Measurements from ENCODE around the gene SPRY4. TPM values are rescaled to one million over a fixed set of nuclear protein-coding genes. Genes with fewer than 3 reads are reported as not detected.

Gene SPRY4
- total and polyA plus RNA-seq, 2 of the 13 experiments (the other 11 are each of a cell fraction or from before 2014, with no cell fraction given), result 8.9 to 17.8 TPM

GRCh38 chr5:142353071-142353472 is 28.3 kb upstream of the SPRY4 start (continued):
- no peak for TF ChIP-seq RORA (CRISPR knock-in tag; IDR thresholded peaks at IDR 0.05)
- TF ChIP-seq ZNF101 (CRISPR knock-in tag; IDR thresholded peaks at IDR 0.05; ENCODE audit: borderline replicate concordance, low read depth), result no peak
- no peak for TF ChIP-seq ZSCAN12 (CRISPR knock-in tag; IDR thresholded peaks at IDR 0.05)
- TF ChIP-seq ATF7 (IDR thresholded peaks at IDR 0.05), result no peak
- no peak for TF ChIP-seq ATF7 (CRISPR knock-in tag; IDR thresholded peaks at IDR 0.05)
- no peak for TF ChIP-seq ZZZ3 (CRISPR knock-in tag; IDR thresholded peaks at IDR 0.05; ENCODE audit: borderline replicate concordance)
- no peak for TF ChIP-seq ZNF691 (CRISPR knock-in tag; IDR thresholded peaks at IDR 0.05; ENCODE audit: borderline replicate concordance, low read depth)
- TF ChIP-seq E2F2 (CRISPR knock-in tag; IDR thresholded peaks at IDR 0.05; ENCODE audit: borderline replicate concordance), result no peak
- TF ChIP-seq GMEB2 (CRISPR knock-in tag; IDR thresholded peaks at IDR 0.05; ENCODE audit: low read depth), result no peak
- TF ChIP-seq CREB1 (IDR thresholded peaks at IDR 0.05), result peak; percentile 63
- TF ChIP-seq CREB1 (CRISPR knock-in tag; IDR thresholded peaks at IDR 0.05), result peak; percentile 56
- TF ChIP-seq HNF4A (CRISPR knock-in tag; IDR thresholded peaks at IDR 0.05), result peak; percentile 40; the same call in 1 of the 2 replicates
- no peak for TF ChIP-seq THAP8 (CRISPR knock-in tag; IDR thresholded peaks at IDR 0.05; ENCODE audit: borderline replicate concordance)
- TF ChIP-seq, protein P1, sequence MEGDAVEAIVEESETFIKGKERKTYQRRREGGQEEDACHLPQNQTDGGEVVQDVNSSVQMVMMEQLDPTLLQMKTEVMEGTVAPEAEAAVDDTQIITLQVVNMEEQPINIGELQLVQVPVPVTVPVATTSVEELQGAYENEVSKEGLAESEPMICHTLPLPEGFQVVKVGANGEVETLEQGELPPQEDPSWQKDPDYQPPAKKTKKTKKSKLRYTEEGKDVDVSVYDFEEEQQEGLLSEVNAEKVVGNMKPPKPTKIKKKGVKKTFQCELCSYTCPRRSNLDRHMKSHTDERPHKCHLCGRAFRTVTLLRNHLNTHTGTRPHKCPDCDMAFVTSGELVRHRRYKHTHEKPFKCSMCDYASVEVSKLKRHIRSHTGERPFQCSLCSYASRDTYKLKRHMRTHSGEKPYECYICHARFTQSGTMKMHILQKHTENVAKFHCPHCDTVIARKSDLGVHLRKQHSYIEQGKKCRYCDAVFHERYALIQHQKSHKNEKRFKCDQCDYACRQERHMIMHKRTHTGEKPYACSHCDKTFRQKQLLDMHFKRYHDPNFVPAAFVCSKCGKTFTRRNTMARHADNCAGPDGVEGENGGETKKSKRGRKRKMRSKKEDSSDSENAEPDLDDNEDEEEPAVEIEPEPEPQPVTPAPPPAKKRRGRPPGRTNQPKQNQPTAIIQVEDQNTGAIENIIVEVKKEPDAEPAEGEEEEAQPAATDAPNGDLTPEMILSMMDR (CRISPR knock-in tag; IDR thresholded peaks at IDR 0.05), result no peak
- TF ChIP-seq GZF1 (CRISPR knock-in tag; IDR thresholded peaks at IDR 0.05), result no peak
- TF ChIP-seq, protein P2, sequence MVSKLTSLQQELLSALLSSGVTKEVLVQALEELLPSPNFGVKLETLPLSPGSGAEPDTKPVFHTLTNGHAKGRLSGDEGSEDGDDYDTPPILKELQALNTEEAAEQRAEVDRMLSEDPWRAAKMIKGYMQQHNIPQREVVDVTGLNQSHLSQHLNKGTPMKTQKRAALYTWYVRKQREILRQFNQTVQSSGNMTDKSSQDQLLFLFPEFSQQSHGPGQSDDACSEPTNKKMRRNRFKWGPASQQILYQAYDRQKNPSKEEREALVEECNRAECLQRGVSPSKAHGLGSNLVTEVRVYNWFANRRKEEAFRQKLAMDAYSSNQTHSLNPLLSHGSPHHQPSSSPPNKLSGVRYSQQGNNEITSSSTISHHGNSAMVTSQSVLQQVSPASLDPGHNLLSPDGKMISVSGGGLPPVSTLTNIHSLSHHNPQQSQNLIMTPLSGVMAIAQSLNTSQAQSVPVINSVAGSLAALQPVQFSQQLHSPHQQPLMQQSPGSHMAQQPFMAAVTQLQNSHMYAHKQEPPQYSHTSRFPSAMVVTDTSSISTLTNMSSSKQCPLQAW (CRISPR knock-in tag; IDR thresholded peaks at IDR 0.05), result no peak
- no peak for TF ChIP-seq ZNF337 (CRISPR knock-in tag; IDR thresholded peaks at IDR 0.05; ENCODE audit: borderline replicate concordance, low read depth)
- TF ChIP-seq, protein P3, sequence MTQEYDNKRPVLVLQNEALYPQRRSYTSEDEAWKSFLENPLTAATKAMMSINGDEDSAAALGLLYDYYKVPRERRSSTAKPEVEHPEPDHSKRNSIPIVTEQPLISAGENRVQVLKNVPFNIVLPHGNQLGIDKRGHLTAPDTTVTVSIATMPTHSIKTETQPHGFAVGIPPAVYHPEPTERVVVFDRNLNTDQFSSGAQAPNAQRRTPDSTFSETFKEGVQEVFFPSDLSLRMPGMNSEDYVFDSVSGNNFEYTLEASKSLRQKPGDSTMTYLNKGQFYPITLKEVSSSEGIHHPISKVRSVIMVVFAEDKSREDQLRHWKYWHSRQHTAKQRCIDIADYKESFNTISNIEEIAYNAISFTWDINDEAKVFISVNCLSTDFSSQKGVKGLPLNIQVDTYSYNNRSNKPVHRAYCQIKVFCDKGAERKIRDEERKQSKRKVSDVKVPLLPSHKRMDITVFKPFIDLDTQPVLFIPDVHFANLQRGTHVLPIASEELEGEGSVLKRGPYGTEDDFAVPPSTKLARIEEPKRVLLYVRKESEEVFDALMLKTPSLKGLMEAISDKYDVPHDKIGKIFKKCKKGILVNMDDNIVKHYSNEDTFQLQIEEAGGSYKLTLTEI (CRISPR knock-in tag; conservative IDR thresholded peaks at IDR 0.05), result no peak

All from HepG2 (cell line).